Measurements from ENCODE around the gene SLC5A1.

- no peak for TF ChIP-seq CTCF (conservative IDR thresholded peaks at IDR 0.05; ENCODE audit: low read depth, low read length)
- TF ChIP-seq EZH2 (IDR thresholded peaks at IDR 0.05; ENCODE audit: low read length, unreplicated experiment), result no peak
- no peak for TF ChIP-seq EZH2phosphoT487 (IDR thresholded peaks at IDR 0.05; ENCODE audit: borderline replicate concordance, low read length)
Measured at GRCh38 chr22:32000181-32000580, 42.9 kb upstream of the SLC5A1 start.
